ENCODE results near the gene FBXO38. TPM values are rescaled to one million over a fixed set of nuclear protein-coding genes. Genes with fewer than 3 reads are reported as not detected.

The FBXO38 gene
- total RNA-seq, 1 experiment from 2014 or later = 34.5 TPM

- ChIA-PET POLR2A (interaction anchor here (0.6 kb wide), 1 partner anchor 11 kb away, joined by 5 read pairs; no protein-coding TSS in a partner anchor), CTCF (no interaction called here)
- ATAC-seq (no peak), DNase-seq (ENCODE audit: low read depth, low spot score) (no peak)
- H3K27me3 ChIP-seq (ENCODE audit: control insufficient read depth, insufficient read depth, low read length) = no peaks in the 10 kb centered on the region
- H3K4me3 ChIP-seq (ENCODE audit: low read depth in 2 of 2, low read length in 2 of 2) = no peak overlapping the region
- in situ Hi-C loops (cut with HindIII; ENCODE audit: low pct_unique_long_range_greater_than_20kb, low sequenced_read_pairs) (no loop called here), intact Hi-C loops (cut with micrococcal nuclease; ENCODE audit: unreplicated experiment) (no loop called here)
- H3K4me1 ChIP-seq (ENCODE audit: control insufficient read depth, insufficient read depth, low read length) = peaks cover 5% of the 10 kb centered on the region; the same call in 1 of the 2 replicates
- peaks cover 33% of the 10 kb centered on the region for H3K36me3 ChIP-seq (ENCODE audit: control insufficient read depth, insufficient read depth, low read length)
- no TSS peak for BruUV-seq (replicated peaks)
- H3K9me3 ChIP-seq (ENCODE audit: control insufficient read depth, insufficient read depth, low read depth, low read length) = no peaks in the 10 kb centered on the region
- H3K27ac ChIP-seq (ENCODE audit: low read length) = no peak overlapping the region
- TF ChIP-seq POLR2AphosphoS5 (IDR thresholded peaks at IDR 0.05; ENCODE audit: low read depth, low read length) = no peak
- no peak for TF ChIP-seq REST (IDR thresholded peaks at IDR 0.05; ENCODE audit: insufficient read depth in 1 of 2, low read depth in 2 of 2, low read length in 1 of 2)
- no peak for TF ChIP-seq SIN3A (IDR thresholded peaks at IDR 0.05; ENCODE audit: borderline replicate concordance, insufficient read depth, low read depth, low read length)
- TF ChIP-seq TCF7L2 (IDR thresholded peaks at IDR 0.05; ENCODE audit: low read depth, low read length) = no peak
- no peak; the same call in 1 of the 2 replicates for TF ChIP-seq CTCF (IDR thresholded peaks at IDR 0.05)
These were observed 15.0 kb downstream of the FBXO38 start for GRCh38 chr5:148398698-148399121.

DNA sequence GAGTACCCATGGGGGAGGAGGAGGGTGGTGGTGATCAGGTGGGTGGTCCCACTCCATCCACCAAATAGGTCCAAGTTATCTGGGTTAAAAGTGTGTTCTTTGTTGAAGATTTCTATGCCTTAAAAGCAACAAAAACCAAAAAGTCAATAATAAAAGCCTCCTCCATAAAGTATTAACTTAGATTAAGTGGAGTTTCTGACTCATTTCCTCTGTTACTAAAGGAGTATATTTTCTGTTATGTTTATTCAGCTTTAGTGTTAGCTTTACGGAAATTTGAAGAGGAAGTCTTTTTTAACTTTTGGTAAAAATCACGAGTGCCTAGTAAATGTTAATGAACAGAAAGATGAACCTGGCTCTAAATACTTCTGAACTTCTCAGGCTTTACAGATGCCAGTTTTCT is 17.8 kb downstream of the FBXO38 start:
- ATAC-seq (no peak), DNase-seq (ENCODE audit: low read depth, low spot score) (no peak)
- H3K4me3 ChIP-seq (ENCODE audit: low read depth in 2 of 2, low read length in 2 of 2) = no peak overlapping the region
- in situ Hi-C loops (cut with HindIII; ENCODE audit: low pct_unique_long_range_greater_than_20kb, low sequenced_read_pairs) (no loop called here), intact Hi-C loops (cut with micrococcal nuclease; ENCODE audit: unreplicated experiment) (no loop called here)
- peaks cover 33% of the 10 kb centered on the region for H3K36me3 ChIP-seq (ENCODE audit: control insufficient read depth, insufficient read depth, low read length)
- no peaks in the 10 kb centered on the region for H3K9me3 ChIP-seq (ENCODE audit: control insufficient read depth, insufficient read depth, low read depth, low read length)
- no peaks in the 10 kb centered on the region for H3K4me1 ChIP-seq (ENCODE audit: control insufficient read depth, insufficient read depth, low read length)
- H3K27me3 ChIP-seq (ENCODE audit: control insufficient read depth, insufficient read depth, low read length) = no peaks in the 10 kb centered on the region
- H3K27ac ChIP-seq (ENCODE audit: low read length) = no peak overlapping the region
- POLR2A ChIA-PET = no interaction called here
- TF ChIP-seq CTCF (IDR thresholded peaks at IDR 0.05) (no peak), REST (IDR thresholded peaks at IDR 0.05; ENCODE audit: insufficient read depth in 1 of 2, low read depth in 2 of 2, low read length in 1 of 2) (no peak), SIN3A (IDR thresholded peaks at IDR 0.05; ENCODE audit: borderline replicate concordance, insufficient read depth, low read depth, low read length) (no peak), POLR2AphosphoS5 (IDR thresholded peaks at IDR 0.05; ENCODE audit: low read depth, low read length) (no peak), TCF7L2 (IDR thresholded peaks at IDR 0.05; ENCODE audit: low read depth, low read length) (no peak)
- CTCF ChIA-PET = no interaction called here
- no TSS peak for BruUV-seq (replicated peaks)

Measured in Panc1 (cell line).